Peyer's patch (tissue), 4 donors: Measurements from ENCODE around the gene ADTRP.

ENCODE experiments used
- CTCF ChIP-seq, 6 experiments: fragments of 450-650 bp in 4 of 6; fragments of 200-600 bp in 2 of 6; sonication (generic) in 1 of 6; IDR thresholded peaks; one replicate each; pipeline ENCODE4 v1.5.1; 2017 to 2019; ENCODE audit warnings: antibody characterized with exemption in 6 of 6, mild to moderate bottlenecking in 3 of 6, moderate library complexity in 1 of 6
- POLR2A ChIP-seq, 2 donors: fragments of 450-650 bp; IDR thresholded peaks; one replicate each; pipeline ENCODE4 v1.5.1; 2017; ENCODE audit warnings: antibody characterized with exemption in 2 of 2, mild to moderate bottlenecking in 2 of 2, moderate library complexity in 2 of 2

- TF ChIP-seq CTCF (IDR thresholded peaks at IDR 0.05) (no peak), POLR2A (IDR thresholded peaks at IDR 0.05) (no peak)
Measured at GRCh38 chr6:11732036-11732631, 46.5 kb downstream of the ADTRP start.
